Hepatic stellate cell (primary cell): ENCODE data around the gene SIGLEC7.
A peak's percentile ranks its signal among the peaks of the same experiment; 100 is the strongest.

ENCODE experiments used
- DNase-seq: peaks from one replicate; pipeline ENCODE4 v3.0.0; 2011; ENCODE audit warnings: low spot score

The SIGLEC7 gene

DNA sequence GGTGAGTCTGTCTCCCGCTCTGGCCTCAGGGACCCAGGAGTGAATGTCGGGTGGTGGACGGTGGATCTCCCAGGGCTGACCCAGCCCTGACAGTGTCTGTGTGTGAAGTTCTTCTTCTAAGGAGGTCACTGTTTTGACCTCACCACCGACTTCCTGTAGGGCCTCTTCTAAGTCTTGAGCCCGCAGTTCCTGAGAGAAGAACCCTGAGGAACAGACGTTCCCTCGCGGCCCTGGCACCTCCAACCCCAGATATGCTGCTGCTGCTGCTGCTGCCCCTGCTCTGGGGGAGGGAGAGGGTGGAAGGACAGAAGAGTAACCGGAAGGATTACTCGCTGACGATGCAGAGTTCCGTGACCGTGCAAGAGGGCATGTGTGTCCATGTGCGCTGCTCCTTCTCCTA is at the start of gene SIGLEC7:
SIGLEC7 (plus strand) TSS at position 183 of the 400 bp plus-strand sequence; CDS start at position 252, 69 bp downstream.
- DNase-seq, result no peak

DNA sequence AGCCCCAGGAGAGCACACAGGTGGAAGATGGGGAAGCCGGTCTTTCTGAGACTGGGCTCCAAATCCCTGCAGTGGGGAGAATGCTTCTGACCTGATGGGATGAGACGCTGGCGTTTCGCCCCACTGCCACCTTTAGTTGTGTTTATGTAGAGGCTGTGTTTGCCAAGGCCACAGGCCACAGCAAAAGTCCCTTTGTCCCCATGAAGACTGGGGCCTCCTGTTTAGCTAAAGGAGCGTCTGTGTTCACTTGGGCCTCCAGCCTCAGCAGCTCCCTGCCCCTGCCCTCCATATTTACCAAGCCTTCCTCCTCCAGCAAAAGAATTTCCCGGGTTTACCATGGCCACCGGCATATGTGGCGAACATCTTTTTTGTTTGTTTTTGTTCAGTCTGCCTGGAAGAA is 49.0 kb upstream of the SIGLEC7 start:
- no peak for DNase-seq

DNA sequence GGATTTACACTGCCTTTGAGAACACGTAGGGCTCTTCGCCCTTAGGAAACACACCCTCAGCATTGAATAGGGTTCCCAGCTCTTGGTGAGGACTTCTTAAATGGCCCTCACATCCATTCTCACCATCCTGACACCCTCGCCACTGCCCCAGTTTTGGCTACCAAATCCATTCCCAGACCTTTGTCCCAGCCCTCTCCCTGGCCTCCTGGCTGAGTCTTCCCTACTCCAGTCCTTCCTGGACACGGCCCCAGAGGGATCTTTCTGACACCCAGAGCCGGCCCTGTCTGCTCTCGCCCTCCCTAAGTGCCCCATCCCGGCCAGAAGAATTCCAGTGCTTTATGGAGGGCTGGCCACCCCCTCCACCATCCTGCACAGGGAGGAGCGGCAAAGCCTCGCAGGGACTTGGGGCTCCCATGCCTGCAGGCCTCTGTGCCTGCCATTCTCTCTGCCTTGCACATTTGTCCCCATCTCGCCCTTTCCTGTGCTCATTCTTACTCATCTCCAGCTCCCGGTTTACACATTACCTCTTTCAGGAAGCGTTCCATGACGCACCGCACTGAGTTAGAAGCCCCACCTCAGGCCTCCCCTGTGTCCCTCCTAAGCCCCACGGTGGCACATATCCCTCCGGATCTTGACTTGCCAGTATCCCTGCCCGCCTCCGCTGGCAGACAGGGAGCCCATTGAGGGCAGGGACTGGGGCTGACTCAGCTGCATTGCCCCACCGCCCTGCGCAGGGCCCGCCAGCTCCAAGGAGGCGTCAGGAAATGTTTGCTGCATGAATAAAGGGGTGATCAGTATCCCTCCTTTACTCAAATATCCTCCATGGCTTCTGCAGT is 48.4 kb upstream of the SIGLEC7 start:
- no peak for DNase-seq

DNA sequence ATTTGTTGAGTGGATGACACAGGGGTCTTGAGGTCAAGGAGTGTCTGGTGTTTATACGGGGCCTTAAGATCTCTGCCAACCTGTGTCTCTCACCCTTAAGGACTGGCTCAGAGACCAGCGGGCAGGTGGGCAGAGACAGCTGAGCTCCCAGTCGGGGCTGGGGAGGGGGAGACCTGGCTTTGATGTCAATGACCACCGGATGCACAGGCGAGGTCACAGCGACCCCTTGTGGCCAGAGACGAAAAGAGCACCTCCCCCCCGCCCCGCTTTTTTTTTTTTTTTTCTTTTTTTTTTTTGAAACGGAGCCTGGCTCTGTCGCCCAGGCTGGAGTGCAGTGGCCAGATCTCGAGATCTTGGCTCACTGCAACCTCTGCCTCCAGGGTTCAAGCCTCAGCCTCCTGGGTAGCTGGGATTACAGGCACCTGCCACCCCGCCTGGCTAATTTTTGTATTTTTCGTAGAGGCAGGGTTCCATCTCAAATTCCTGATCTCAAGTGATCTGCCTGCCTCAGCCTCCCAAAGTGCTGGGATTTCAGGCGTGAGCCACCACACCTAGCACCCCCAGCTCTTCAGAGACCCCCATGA is 47.3 kb upstream of the SIGLEC7 start:
- DNase-seq, result peak; percentile 51

GRCh38 chr19:51096473-51097165 is 45.5 kb upstream of the SIGLEC7 start:
- no peak for DNase-seq

DNA sequence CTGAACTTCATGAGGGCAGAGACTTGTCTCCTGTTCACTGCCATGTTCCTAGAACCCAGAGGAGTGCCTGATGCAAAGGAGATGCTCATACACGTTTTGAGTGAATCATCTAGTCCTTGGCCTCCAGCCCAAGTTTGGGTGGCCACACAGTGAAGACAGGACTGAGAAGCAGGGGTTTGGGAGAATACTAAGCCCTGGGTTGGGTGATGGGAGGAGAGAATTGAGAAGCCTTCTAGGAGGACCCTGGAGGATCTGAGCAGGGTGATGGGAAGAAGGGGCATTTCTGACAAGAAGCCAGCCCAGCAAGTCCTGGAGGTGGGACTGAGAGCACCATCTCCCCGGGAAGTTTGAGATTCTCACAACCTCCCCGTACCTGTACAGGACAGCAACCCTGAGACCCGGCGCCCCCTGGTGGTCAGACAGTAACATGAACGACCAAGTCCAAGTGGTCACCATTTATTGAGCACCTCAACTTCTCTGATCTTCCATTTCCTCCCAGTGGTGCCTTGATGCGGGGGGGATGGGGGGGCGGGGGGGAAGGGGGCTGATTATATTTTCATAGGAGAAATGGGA is 44.8 kb upstream of the SIGLEC7 start:
- peak; percentile 52 for DNase-seq

- no peak for DNase-seq
Measured at GRCh38 chr19:51097796-51098195, 44.3 kb upstream of the SIGLEC7 start.

GRCh38 chr19:51098365-51099046 is 43.6 kb upstream of the SIGLEC7 start:
- DNase-seq, result no peak

GRCh38 chr19:51099047-51099382 is 43.1 kb upstream of the SIGLEC7 start:
- no peak for DNase-seq

GRCh38 chr19:51100601-51101000 is 41.5 kb upstream of the SIGLEC7 start:
- DNase-seq, result no peak

GRCh38 chr19:51101171-51101865 is 40.8 kb upstream of the SIGLEC7 start:
- DNase-seq, result no peak

DNA sequence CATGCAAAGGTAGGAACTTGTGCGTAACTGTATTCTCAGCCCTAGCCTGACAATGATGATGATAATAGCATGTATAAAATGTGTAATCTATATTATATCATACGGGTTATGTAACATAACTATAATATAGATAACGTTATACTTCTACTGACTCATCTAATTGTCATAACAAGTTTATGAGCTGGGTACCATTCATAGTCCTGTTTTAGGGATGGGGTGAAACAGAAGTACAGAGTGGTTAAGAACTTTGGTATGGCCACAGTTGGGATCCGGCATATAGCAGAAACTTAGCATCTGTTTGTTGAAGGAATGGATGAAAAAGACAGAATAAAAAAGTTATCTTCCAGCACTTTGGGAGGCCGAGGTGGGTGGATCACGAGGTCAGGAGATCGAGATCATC is 39.1 kb upstream of the SIGLEC7 start:
- no peak for DNase-seq

GRCh38 chr19:51103926-51104341 is 38.2 kb upstream of the SIGLEC7 start:
- DNase-seq, result no peak

GRCh38 chr19:51107406-51108065 is 34.6 kb upstream of the SIGLEC7 start:
- DNase-seq, result peak; percentile 31

DNA sequence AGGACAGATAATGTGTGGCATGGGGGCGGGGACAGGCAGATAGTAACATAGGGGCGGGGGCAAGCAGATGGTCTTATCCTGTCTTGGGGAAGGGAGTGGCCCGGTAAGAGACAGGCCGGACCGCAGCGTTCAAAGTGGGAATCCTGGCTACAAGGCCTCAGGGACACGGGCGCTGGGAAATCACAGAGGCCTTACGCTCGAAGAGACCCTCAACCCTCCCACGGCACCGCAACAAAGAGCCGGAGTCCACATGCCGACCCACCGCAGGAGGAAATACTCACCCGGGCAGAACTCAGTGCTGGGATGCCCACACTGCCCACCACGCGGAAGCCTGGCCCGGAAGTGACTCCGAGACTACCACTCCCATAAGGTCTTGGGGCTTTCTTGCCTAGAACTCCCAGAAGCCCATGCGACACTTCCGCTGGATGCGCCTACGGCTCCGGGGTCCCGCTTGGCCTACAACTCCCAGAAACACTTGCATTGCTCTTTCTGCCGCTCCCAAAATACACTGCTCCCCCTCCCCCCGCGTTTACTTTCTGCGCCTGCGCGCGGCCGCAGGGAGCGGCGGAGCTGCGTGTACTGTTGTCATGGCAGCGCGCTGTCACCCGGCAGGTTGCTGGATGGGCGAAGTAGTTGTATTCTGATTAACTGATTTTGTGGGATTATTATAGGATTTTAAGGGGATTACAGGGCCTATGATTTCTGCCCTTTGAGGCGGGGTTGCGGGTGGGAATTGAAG is 33.9 kb upstream of the SIGLEC7 start, which contains the start of gene CTU1:
CTU1 (minus strand) TSS at position 344 of the 739 bp plus-strand sequence. CDS start 3,840 bp downstream, outside the sequence.
- DNase-seq, result peak; percentile 98

- no peak for DNase-seq
Measured at GRCh38 chr19:51108805-51109146, 33.3 kb upstream of the SIGLEC7 start.

- no peak for DNase-seq
Measured at GRCh38 chr19:51110666-51110971, 31.5 kb upstream of the SIGLEC7 start.

DNA sequence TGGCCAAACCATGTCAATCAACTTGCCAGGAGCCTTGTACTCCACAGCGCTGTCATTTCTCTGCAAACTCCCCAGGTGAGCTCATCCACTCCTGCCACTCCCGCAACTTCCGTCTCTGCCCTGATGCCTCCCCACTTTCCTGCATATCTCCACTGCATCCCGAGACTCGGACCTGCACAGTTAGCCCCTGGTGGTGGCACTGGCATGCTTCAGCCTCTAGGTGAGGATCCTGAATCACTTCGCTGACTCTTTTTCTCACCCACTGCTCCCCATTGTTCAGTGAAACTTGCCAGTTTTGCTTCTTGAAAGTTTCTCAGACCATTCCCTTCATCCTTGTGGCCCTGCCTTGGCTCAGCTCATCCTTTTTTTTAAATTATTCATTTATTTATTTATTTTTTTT is 30.5 kb upstream of the SIGLEC7 start:
- DNase-seq, result no peak

GRCh38 chr19:51114087-51114729 is 27.9 kb upstream of the SIGLEC7 start:
- DNase-seq, result no peak

GRCh38 chr19:51116736-51117286 is 25.3 kb upstream of the SIGLEC7 start:
- DNase-seq, result no peak
